NCI-H82 (cell line): ENCODE measurements around the gene ZNF668.
"Not testable (repeated sequence)": the region's sequence is repeated elsewhere in the genome, so short reads cannot be mapped to it uniquely, and the experiment has no call there.

ENCODE experiments used
- DNase-seq: peaks from one replicate; lab custom pipeline; 2025; lab: John Stamatoyannopoulos, UW

Gene ZNF668

DNA sequence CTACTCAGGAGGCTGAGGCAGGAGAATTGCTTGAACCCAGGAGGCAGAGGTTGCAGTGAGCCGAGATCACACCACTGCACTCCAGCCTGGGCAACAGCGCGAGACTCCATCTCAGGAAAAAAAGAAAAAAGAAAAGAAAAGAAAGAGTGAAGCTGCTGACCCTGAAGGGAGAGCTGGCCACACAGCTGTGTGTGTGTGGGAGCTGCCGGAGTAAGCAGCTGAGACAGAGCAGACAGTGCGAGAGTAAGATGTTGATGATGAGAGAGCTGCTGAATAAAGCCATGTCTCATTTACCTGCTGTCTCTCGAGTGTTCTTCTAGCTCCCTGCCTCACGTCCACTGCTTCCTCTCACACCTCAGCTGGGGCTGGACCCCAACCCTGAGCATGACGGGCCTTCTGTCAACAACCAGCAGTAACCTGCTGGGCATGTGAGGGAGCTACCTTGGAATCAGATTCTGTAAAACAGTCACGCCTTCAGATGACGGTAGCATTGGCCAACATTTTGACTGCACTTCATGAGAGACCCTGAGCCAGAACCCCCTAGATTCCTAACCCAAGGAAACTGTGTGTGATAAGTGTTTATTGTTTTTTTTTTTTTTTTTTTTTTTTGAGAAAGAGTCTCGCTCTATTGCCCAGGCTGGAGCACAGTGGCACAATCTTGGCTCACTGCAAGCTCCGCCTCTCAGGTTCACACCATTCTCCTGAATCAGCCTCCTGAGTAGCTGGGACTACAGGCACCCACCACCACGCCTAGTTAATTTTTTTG lies 27.0 kb upstream of the ZNF668 start:
- DNase-seq = not testable (repeated sequence)

DNA sequence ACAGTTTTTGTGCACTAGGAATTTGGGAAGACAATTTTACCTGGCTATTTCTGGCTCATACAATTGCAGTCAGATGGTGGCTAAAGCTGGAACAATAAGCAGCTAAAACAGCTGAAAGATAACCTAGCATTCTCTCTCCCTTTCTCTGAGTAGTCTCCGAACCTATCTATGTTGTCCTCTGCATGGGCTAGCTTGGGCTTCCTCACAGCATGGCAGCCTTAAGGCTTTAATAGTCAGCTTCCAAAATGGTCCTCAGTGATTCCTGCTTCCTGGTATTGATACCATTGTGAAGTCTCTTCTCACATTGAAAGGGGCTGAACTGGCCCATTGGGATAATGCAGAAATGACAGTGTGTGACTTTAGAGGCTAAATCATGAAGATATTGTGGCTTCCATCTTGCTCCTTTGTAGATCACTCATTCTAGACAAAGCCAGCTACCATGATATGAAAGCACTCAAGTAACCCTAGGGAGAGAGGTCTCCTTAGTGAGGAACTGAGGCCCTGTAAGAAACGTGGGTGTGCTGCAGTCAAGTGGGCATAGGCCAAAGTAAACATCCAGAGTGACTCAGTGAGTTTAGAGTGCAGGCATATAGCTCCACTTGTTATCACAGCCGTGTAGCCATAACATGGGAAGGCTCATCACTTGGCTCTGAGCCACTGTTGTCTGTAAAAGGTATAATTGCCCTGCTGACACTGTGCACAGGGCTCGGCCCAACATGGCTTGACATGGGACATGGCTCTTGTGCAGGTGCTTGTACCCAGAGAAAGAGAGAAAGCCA lies 26.0 kb upstream of the ZNF668 start:
- no peak for DNase-seq

DNA sequence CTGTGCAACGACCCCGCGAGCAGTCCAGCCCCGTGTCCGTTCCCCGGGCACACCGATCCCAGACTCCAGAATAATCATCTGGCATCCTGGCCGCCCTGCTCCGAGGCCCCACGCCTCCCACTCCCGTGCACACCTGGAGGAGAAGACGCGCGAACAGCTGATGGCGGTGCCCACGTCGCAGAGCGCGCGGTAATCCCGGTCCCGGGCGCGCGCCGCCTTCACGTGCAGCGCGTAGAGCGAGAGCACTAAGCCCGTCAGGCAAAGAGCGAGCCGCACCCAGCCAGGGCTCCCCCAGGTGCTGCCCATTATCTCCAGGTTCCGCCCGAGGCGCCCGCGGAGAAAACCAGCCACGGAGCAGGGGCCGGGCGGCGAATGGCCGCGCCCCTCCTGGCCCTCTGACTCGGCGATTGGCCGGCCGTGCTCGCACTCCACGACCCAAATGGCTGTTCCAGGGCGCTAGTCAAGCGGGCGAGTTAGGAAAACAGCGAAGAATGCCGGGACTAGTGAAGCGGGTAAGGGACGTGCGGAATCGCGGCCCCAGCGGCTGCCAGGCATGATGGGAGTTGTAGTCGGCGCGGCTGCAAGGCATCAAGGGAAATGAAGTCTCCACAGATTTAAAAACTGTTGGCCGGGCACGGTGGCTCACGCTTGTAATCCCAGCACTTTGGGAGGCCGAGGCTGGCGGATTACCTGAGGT lies 20.5 kb upstream of the ZNF668 start, which contains the start of gene VKORC1:
TSS of gene VKORC1 (minus strand) at position 374 of the 697 bp plus-strand sequence. CDS start at position 306, 68 bp downstream.
- DNase-seq = peak; percentile 98

- peak; percentile 61 for DNase-seq
Observed at GRCh38 chr16:31094088-31094423, 20.0 kb upstream of the ZNF668 start.

DNA sequence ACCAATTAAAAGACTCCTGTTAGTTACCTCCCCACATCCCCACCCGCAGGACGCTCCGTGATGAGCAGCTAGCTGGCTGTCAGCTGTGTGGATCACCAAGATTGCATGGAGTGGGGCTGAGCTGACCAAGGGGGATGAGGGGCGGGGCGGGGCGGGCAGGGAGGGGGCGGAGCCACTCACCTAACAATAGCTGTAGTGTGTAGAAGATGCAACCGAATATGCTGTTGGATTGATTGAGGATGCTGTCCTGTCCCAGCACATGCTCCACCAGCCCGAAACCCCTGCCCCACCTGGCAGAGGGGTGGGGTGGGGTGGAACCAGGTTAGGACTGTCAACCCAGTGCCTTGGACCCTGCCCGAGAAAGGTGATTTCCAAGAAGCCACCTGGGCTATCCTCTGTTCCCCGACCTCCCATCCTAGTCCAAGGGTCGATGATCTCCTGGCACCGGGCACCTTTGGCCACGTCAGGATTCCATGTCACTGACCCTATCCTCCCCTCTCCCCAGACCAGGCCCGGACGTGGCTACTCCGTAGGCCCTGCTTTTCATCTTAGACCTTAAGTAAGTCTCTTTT lies 19.2 kb upstream of the ZNF668 start:
- peak; percentile 84 for DNase-seq

DNA sequence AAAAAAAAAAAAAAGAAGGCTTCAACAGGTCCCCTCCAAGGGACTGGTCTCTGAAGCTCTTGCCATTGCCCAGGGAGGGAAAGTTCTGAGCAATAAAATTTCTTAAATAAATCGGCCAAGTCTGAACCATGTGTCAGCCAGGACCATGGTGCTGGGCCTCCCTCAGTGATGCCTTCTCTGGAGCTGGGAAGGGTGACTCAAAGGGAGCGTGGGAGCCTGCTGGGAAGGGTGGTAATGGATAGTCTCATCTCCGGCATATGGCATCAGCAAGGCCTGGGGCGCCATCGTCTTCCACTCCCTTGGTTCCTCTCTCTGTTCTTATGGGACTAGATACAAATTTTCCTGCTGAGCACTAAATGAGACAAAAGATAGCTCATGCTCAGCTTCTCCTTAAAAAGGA lies 18.3 kb upstream of the ZNF668 start:
- DNase-seq = no peak

DNA sequence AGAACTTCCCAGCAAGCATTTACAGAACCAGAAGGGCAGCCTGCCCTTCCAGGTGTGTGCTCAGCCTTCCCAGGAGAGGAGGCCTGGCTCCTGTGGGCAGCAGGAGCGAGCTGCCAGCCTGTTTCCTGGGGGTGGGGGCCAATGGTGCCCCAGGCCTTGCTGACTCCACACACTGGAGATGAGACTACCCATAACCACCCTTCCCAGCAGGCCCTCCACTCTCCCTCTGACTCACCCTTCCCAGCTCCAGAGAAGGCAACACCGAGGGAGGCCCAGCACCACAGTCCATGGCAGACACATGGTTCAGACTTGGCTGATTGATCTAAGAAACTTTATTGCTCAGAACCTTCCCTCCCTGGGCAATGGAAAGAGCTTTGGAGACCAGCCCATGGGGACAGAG lies 16.5 kb upstream of the ZNF668 start:
- no peak for DNase-seq

GRCh38 chr16:31089199-31089598 lies 15.2 kb upstream of the ZNF668 start:
- no peak for DNase-seq

- no peak for DNase-seq
Observed at GRCh38 chr16:31088459-31089183, 14.6 kb upstream of the ZNF668 start, which contains the start of gene PRSS53. Gene PRSS53, minus strand, starts transcription at chr16:31088943. Its CDS starts 134 bp downstream, at chr16:31088809.

GRCh38 chr16:31087971-31088370 lies 13.9 kb upstream of the ZNF668 start:
- peak; percentile 60 for DNase-seq

GRCh38 chr16:31087481-31087880 lies 13.4 kb upstream of the ZNF668 start:
- DNase-seq = no peak

GRCh38 chr16:31086629-31086906 lies 12.5 kb upstream of the ZNF668 start:
- DNase-seq = no peak

DNA sequence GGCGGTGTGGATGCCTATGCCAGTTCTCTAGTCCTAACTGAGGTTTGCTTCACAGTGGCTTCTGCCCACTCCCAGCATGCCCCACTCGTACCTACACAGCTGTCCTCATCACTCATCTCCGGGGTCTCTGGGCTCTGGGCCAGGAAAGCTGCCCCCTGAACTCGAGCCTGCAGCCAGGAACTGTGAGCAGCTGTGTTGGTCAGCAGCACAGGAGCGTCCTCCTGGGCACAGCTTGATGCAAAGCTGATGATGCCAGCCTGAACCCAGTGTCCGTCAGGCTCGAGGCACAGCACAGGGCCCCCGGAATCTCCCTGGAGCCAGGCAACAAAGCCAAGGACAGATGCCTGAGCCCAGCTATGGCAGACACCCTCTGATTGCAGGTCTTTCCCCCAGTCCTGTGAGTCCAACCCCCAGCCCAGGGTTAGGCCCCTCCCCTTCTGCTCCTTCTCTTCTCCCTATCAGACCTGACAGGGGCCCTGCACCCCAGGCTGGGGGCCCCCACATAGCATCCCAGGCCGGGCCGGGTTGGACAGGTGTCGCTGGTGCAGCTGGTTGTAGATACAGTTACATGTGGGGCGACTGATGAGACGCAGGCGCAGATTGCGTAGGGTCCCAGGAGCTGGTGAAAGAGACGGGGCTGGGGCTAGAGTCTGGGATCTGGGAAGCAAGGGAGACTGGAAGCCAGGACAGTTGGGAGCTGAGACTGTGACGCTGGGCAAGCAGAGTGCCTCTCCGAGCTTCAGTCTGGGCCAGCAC lies 12.0 kb upstream of the ZNF668 start:
- DNase-seq = no peak

DNA sequence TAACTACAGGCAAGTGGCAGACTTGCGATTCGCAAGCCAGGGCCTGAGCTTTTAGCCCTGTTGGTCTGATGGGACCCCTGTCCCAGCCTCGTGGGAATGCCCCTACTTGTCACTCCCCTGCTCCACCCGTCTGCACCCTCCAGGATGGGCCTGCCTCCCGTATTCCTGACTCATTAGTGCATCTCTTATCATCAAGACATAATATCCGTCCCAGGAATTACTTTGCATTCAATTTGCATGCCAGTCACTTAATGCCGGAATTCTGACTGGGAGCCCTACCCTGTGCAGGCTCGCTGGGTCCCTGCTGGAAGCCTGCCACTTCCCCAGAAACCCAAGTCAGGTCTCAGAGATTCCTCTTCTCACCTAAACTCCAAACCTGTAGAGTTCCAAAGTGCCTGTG lies 11.4 kb upstream of the ZNF668 start:
- no peak for DNase-seq

- DNase-seq = no peak
Observed at GRCh38 chr16:31084584-31085302, 10.7 kb upstream of the ZNF668 start.

GRCh38 chr16:31083981-31084380 lies 9.9 kb upstream of the ZNF668 start:
- DNase-seq = no peak

DNA sequence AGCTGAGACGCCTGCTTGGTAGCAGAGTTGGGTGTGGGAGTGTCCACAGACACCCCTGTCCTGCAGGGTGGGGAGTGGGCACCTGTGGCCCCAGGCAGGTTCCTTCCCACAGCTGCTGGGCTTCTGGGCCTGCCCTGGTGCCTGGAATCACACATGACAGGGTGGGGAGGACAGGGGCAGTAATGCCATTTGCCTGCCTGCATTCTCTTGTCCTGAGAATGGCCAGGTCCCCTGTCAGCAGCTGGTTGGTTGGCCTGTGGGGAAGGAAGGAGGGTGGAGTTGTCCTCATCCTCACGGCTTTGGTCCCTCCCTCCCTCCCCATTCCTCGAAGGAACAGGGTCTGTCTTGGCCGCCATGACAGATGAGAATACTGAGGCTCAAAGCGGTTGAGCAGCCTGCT lies 9.5 kb upstream of the ZNF668 start:
- no peak for DNase-seq

GRCh38 chr16:31083081-31083480 lies 9.0 kb upstream of the ZNF668 start:
- no peak for DNase-seq

DNA sequence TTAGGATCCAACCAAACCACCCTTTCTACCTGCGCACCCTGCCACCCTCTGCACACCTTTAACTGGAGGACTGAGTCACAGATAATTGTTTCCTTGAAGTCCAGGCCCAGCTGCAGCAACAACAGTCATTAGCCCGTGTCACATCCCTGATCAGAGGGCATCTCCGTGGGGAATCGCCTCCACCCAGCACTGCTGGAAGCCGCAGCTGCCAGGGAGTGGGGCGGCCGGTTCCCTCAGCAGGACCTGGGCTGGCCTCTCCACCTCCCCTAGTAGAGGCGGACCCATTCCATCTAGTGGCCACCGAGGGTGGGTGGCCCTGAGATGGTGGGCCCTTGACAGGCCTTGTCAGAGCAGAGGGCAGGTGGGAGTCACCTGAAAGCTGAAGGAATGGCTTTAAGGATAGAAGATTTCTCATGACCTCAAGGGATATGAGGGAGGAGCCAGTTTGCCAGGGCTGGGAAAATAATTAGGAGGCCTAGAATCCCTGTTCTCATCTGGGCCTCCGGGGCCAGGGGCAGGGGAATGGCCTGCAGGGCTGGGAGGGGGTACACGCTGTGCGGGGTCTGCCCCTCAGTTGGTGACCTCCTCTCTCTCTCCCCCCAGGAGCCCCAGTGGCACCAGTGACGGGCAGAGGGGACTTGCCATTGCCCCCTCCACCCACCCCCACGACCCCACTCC lies 8.5 kb upstream of the ZNF668 start:
- no peak for DNase-seq
